ENCODE measurements around the gene SYDE2. TPM values are rescaled to one million over a fixed set of nuclear protein-coding genes. Genes with fewer than 3 reads are reported as not detected.

Gene SYDE2
- total RNA-seq, 2 experiments from 2014 or later = 0.58 to 0.81 TPM

DNA sequence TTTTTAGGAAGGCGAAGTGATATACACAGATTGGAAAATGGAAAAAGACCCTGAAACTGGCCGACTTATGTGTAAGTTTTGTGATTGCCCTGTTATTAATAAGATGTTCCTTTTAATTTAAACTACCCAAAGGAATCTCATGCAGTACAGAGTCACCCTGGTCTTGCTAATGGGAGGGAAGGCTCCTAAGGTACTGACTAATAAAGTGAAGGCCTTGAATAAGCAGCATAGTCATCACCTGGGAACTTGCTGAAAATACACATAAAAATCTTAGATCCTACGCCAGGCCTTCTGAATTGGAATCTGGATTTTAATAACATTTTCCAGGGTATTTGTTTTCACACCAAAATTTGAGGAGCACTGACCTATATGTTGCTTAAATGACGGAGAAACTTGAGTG is 79.1 kb downstream of the SYDE2 start:
- ChIA-PET CTCF (no interaction called here), POLR2A (no interaction called here)
- no peaks in the 10 kb centered on the region for H3K36me3 Mint-ChIP-seq (ENCODE audit: low read depth)
- DNase-seq = no peak
- H3K27me3 Mint-ChIP-seq = peaks cover 16% of the 10 kb centered on the region
- no peaks in the 10 kb centered on the region for H3K9me3 Mint-ChIP-seq
- H3K4me3 Mint-ChIP-seq = no peak overlapping the region
- H3K4me1 Mint-ChIP-seq = peaks cover 2% of the 10 kb centered on the region
- H3K27ac Mint-ChIP-seq = no peak overlapping the region

DNA sequence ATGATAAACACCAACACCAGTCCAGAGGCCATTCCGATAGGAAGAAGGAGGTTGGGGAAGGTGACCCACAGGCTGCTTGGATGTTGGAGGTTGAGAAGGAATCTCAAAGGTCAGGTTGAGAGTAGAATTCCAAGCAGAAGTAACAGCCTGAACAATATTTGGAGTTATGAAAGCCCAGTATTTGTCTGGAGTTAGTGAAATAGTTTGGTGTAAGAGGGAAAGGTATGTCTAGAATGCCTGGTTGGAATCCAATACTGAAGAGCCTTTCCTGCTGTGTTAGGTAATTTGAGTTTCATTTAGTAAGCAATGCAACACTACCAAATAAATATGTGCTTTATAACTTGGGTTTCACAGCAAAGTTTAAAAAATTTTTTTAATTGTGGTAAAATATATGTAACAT is 82.1 kb downstream of the SYDE2 start:
- H3K36me3 Mint-ChIP-seq (ENCODE audit: low read depth) = no peaks in the 10 kb centered on the region
- H3K27me3 Mint-ChIP-seq = peaks cover 14% of the 10 kb centered on the region
- ChIA-PET POLR2A (no interaction called here), CTCF (no interaction called here)
- no peaks in the 10 kb centered on the region for H3K9me3 Mint-ChIP-seq
- H3K4me1 Mint-ChIP-seq = peaks cover 4% of the 10 kb centered on the region
- no peak overlapping the region for H3K27ac Mint-ChIP-seq
- no peak overlapping the region for H3K4me3 Mint-ChIP-seq
- no peak for DNase-seq

GRCh38 chr1:85116856-85117255 is 84.0 kb downstream of the SYDE2 start:
- Mint-ChIP-seq H3K27ac (no peak overlapping the region), H3K27me3 (peaks cover 14% of the 10 kb centered on the region), H3K36me3 (ENCODE audit: low read depth) (no peaks in the 10 kb centered on the region), H3K4me1 (peaks cover 4% of the 10 kb centered on the region), H3K9me3 (no peaks in the 10 kb centered on the region), H3K4me3 (no peak overlapping the region)
- ChIA-PET POLR2A (no interaction called here), CTCF (interaction anchor here (0.8 kb wide), 1 partner anchor 172 kb away, joined by 3 read pairs; no protein-coding TSS in a partner anchor)
- DNase-seq = no peak

DNA sequence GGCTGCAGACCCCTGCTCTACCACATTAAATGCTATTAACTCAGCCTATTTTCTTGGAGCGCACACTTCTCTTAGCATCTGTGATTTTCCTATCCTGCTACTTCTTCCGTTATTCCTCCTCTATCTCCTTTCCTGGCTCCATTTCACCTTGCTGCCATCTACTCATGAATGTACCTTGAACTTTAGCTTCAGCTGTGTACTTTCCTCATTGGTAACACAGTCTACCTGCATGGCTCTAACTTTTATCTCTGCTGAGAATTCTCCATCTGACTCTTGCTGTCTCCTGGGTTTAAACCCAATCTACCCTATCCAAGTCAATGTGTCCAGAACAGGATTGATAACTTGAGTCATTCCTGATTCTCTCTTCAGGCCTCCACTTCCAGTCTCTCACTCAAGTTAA is 84.9 kb downstream of the SYDE2 start:
- Mint-ChIP-seq H3K27ac (no peak overlapping the region), H3K4me1 (peaks cover 4% of the 10 kb centered on the region), H3K27me3 (peaks cover 13% of the 10 kb centered on the region), H3K9me3 (no peaks in the 10 kb centered on the region), H3K36me3 (ENCODE audit: low read depth) (no peaks in the 10 kb centered on the region), H3K4me3 (no peak overlapping the region)
- no peak for DNase-seq
- POLR2A ChIA-PET = no interaction called here
- CTCF ChIA-PET = no interaction called here

DNA sequence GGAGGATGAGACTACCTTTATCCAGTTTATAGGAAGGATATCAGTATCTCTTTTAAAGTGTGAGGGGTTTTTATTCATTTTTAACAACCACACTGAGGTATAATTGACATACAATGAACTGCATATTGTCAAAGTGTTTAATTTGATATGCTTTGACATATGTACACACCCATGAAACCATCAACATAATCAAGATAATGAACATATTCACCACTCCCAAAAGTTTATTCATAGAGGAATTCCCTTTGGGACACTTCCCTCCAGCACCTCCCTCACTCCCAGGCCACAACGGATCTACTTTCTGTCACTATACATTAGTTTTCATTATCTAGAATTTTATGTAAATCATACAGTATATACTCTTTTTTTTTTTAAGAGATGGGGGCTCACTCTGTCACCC is 89.1 kb downstream of the SYDE2 start:
- H3K4me1 Mint-ChIP-seq = peaks cover 2% of the 10 kb centered on the region

DNA sequence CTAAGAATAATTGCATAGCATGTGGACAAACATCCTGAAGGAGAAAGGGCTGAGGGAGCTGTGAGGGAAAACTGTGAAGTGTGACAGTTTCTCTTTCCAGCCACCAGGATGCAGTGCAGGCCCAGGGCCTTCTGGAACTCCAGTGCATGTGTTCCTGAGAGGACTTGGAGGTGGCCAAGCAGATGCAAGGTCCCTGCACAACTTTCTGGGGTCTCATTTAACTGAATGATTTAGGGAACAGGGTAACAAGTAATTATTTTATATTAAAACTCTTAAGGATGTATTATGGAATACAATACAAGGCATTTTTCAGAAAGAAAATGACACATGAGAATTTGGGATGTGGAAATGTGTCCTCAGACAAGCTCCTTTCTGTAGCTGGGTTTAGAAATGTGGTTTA is 91.3 kb downstream of the SYDE2 start:
- ChIA-PET POLR2A (interaction anchor here (1.1 to 1.2 kb wide), 2 partner anchors 91 to 165 kb away, joined by 3 read pairs; partner anchors contain the start of gene SYDE2), CTCF (interaction anchor here (0.7 to 7.0 kb wide), 11 partner anchors 14 to 165 kb away, joined by 3 to 37 read pairs (median 5); partner anchors contain the start of gene C1orf52)
- H3K4me1 Mint-ChIP-seq = no peaks in the 10 kb centered on the region
- H3K27me3 Mint-ChIP-seq = peaks cover 11% of the 10 kb centered on the region
- no peaks in the 10 kb centered on the region for H3K9me3 Mint-ChIP-seq
- peak; percentile 31 for DNase-seq
- no peak overlapping the region for H3K4me3 Mint-ChIP-seq
- H3K27ac Mint-ChIP-seq = no peak overlapping the region
- H3K36me3 Mint-ChIP-seq (ENCODE audit: low read depth) = no peaks in the 10 kb centered on the region

More for the DNA sequence above, 89.1 kb downstream of the SYDE2 start:
- Mint-ChIP-seq H3K36me3 (ENCODE audit: low read depth) (no peaks in the 10 kb centered on the region), H3K4me3 (no peak overlapping the region), H3K27me3 (peaks cover 7% of the 10 kb centered on the region), H3K27ac (no peak overlapping the region), H3K9me3 (no peaks in the 10 kb centered on the region)
- DNase-seq = no peak
- ChIA-PET POLR2A (no interaction called here), CTCF (no interaction called here)

Other genes with a start within 250 kb of the SYDE2 start
- 10 to 100 TPM; 27.2 to 28.2 TPM for gene MCOLN2, start 203.9 kb downstream of the SYDE2 start, total RNA-seq
- 1 to 10 TPM; 2.4 to 2.5 TPM for gene MCOLN3, start 152.5 kb downstream of the SYDE2 start, total RNA-seq
- gene C1orf52, start 58.6 kb upstream of the SYDE2 start, total RNA-seq = 10 to 100 TPM; 21.4 to 22.6 TPM
- gene BCL10, start 75.6 kb upstream of the SYDE2 start, total RNA-seq = 10 to 100 TPM; 24.3 to 30.1 TPM